Measurements from ENCODE around the gene CKB.

CKB gene

DNA sequence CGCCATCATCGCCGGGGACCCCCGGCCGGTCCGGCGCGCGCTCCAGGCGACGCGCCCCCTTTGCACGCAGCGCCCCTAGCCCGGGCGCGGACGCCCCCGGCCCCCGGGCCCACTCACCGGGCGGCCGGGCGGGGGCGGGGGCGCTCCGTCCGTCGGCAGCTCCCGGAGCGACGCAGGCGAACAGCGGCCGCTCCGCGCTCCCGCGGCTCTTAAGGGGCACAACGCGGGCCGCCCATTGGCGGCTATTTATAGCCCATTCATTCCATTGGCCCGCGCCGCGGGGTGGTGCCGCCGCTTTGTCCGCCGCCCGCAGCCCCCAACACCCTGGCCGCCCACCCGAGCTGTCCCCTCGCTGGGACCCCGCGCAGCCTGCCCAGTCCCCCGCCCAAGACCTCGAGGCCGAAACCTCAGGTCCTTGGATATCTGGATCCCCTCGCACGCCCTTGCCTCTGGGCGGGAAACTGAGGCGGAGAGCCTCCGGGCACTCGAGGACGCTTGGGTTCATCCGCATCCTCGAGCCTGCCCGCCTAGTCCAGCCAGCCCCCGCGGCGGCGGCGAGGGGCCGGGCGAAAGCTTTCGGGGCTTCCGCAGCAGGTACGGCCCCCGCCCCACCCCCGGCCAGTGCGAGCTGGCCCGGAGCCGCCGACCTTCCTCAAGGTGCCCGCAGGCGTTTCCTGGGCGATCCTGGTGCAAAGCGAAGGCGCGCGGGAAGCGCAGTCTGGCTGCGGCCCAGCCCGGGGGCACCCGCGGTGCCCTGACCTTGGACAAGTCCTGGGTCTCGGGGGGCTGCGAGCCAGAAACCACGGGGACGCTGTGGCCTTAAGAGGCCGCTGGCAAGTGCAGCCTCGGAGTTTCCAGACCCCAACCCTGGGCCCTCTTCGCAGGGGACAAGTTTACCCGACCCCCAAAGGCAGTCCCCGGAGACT lies at the start of gene CKB:
Gene CKB, minus strand, starts transcription at position 182 of the 926 bp plus-strand sequence. CDS start 337 bp downstream, outside the sequence.
- peak; percentile 36 for DNase-seq

DNA sequence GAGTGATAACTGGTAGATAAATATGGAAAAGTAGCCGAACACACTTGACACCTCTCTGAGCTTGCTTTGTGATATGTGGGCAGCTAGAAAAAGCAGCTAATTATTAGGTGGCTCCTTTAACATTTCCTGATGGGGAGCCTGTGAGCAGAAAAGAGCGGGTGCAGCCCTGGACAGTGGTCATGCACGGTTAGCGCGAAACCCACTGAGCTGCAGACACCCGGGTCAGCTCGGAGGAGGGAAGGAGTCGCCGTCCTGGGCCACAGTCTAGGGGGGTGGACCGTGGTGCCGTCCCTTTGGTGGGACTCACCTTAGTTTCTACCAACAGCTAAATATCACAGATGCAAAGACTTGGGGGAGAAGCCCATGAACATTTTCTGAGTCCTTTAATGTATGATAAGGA lies 46.8 kb upstream of the CKB start:
- DNase-seq = no peak

DNA sequence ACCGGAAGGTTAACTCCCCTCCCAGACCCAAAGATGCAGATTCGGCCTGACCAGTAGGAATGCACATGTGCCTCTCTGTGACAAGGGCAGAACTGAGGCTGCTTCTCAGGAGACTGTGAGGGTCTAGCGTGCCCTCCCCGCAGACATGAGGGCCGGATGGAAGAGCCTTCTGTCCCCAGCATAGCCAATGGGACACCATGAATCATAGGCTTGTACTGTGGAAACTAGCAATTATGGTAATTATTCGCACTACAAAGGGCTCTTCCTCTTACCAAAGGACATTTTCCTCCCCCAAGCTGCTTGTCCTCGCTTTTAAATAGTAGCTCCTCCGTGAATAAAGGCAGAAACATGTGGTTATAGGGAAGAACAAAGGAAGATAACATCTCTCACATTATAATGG lies 46.3 kb upstream of the CKB start:
- DNase-seq = no peak

DNA sequence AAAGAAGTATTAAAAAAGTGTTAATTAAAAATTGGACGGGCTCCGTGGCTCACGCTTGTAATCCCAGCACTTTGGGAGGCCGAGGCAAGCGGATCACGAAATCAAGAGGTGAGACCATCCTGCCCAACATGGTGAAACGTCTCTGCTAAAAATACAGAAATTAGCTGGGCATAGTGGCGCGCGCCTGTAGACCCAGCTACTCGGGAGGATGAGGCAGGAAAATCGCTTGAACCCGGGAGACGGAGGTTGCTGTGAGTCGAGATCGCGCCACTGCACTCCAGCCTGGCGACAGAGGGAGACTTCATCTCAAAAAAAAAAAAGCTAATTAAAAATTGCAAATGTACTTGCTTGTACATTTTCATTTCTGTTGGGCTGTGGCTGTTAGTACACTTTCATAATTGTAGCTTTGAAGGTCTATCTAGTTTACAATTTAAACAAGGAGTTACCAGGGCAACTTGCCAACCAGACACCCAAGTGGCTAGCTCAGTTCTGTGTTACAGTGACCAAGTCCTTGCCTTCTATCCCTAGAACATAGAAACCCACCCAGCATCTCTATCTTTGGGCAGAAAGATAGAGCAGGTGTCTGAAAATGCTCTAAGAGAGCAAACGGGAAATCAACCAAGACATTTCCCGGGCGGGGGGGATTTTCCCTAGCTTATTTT lies 41.3 kb upstream of the CKB start:
- no peak for DNase-seq

DNA sequence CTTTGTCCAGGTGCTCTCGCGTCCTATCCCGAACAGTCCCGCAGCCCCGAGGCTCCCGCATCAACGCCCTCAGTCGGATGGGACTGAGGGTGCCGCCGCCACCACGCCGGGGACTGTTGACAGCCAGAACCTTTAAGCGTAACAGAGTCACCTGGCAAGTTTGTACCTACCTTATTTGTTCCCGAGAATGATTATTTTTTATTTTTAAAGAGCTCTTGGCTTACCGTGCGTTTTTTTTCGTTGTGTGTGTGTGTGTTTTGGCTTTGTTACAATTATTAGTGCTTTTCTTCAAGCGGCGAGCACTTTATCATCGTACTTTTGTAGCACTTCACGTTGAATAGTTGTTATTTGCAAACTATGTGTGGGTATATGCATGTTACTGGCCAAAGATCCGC lies 40.6 kb upstream of the CKB start:
- DNase-seq = no peak

DNA sequence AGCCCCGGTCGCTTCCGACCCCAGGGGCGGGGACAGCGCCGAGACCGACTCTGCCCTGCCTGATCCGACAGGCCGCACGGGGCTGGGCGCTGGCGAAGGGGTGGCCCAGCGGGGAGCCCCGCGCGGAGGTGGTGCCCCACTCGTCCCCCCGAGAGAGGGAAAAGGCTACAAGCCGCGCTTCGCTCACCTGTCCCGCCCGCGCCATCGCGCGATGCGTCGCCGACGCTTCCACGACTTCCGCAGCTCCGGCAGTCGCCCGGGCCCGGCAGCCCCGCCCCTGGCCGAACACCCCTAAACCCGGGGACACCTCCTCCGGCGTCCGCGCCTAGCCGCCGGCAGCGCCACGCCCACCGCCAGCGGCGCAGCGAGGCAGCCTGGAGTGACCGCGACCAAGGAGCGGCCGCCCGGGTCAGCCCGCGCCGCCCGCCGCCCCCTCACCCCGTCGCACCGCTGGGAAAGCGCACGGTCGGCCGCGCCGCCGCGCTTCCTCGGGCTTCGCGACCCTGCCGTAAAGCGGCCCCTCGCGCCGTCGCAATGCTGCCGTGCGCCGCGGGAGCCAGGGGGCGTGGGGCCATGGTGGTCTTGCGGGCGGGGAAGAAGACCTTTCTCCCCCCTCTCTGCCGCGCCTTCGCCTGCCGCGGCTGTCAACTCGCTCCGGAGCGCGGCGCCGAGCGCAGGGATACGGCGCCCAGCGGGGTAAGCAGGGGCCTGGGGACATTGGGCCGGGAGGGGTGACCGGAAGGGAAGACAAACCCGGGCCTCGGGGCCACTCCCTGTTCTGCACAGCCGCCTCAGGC lies 40.0 kb upstream of the CKB start, which contains the start of the genes BAG5 and COA8:
Gene BAG5, minus strand, starts transcription at position 229 of the 797 bp plus-strand sequence. CDS start 1,493 bp downstream, outside the sequence.
Gene COA8, plus strand, starts transcription at position 532 of the 797 bp plus-strand sequence. Its CDS starts 42 bp downstream, at position 574.
- peak; percentile 85 for DNase-seq

DNA sequence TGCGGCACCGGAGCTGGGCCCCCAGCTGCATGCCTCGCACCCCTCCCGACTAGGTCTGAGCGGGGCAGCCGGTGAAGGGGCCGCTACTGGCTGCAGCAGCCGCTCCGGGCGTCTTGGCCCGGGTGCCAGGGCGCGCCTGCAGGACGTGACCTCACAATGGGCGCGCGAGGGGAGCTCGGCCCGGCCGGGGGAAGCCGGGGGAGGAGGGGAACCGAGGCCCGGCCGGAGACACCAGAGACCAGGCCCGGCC lies 39.5 kb upstream of the CKB start:
- DNase-seq = no peak

DNA sequence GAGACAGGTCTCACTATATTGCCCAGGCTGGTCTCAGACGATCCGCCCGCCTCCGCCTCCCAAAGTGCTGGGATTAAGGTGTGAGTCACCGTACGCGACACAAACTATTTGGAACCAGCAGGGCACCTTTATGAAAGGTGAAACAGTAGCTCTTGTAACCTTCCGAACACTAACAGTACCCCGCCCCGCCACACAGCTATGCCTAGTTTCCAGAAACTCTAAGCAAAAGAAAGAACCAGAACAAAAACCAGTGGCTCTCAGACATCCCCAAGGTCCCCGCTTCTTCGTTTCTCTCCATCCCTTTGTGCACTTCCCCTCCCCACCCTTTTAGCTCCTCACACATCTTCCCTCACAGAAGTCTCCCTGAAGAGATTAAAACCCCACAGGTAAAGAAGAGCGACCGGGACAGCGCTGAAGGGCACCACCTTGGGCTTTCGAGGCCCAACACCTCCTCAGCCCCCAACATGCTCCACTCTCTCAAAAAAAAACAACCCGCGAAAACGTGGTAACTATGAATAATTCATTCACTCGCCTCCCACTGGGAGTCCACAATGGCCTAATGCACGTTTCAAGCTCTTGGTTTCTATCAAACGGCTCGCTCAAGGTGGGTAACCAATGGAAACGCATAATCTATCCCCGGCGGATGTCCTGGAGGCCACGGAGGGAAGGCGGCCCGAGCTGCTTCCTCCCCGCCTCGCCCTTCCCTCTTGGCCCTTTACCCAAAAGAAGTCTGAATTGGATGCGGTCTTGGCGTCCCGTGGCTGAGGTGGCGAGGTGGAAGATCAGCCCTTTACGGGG lies 39.0 kb upstream of the CKB start:
- DNase-seq = peak; percentile 42

DNA sequence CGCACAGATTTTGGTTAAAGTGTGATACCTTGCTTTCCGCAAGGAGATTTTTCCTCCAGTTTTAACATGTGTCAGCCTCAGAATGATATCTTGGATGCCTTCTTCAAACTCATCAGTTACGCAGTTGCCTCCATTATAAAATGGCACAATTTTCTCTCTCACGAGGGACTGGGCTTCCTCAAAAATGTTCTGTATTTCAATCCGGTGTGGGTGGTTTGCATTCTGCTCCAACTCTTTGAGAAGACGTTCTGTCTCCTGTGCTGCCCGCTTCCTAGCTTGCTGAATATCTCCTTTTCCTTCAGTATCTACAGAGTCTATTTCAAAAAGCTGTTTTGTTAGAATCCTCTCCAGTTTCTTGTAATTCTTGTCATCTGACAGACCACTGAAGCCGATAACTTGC lies 38.1 kb upstream of the CKB start:
- no peak for DNase-seq

DNA sequence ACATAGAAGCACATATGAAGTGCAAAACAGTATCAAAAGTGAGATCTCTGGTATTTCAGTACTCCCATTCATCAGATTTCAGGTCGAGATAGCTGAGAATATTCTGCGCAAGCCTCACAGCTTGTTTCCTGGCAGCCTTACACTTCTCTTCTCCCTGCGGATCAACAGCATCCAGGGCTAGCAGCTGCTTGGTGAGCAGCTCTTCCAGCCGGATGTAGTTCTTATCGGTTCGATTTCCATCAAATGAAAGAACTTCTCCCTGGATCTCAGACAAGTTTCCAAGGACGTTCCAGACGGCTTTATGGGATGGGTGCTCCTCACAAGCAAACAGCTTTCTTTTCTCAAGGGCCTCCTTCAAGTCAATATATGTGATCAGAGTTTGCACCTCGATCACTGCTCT lies 37.1 kb upstream of the CKB start:
- no peak for DNase-seq

DNA sequence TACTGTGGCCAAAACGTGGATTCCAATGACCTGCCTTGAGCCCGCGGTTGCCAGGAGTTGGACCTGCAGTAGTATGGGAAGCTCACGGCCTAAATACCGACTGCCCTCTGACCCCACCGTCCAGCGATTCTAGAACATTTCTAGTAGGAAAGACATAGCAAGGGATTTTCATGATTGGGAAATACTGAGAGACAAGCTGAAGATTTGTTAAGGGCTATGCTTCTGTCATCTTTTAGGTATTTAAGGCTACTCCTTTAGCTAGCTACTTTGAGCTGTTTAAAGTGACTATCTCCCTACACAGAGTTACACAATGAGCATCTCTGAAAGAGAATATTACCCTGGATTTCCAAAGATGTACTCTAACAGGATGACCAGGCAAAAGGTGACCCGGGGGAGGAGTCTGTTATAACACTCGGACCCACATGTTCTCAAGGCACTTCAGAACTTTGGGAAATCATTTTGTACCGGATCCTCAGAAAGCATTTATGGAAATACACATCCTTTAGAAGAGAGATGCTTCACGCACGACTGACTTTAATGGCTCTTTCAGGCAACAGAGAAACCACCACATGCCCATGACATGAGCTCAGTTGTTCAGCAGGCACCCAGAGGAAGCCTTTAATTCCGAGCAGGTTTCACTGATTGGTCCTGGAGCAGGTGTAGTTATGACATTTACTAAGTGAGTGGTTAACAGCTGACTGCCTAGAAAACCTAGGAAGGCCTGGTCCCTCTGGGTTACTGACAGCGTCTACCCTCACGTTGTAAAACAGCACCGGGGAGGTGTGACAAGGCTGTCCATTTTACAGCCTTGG lies 35.6 kb upstream of the CKB start:
- no peak for DNase-seq

DNA sequence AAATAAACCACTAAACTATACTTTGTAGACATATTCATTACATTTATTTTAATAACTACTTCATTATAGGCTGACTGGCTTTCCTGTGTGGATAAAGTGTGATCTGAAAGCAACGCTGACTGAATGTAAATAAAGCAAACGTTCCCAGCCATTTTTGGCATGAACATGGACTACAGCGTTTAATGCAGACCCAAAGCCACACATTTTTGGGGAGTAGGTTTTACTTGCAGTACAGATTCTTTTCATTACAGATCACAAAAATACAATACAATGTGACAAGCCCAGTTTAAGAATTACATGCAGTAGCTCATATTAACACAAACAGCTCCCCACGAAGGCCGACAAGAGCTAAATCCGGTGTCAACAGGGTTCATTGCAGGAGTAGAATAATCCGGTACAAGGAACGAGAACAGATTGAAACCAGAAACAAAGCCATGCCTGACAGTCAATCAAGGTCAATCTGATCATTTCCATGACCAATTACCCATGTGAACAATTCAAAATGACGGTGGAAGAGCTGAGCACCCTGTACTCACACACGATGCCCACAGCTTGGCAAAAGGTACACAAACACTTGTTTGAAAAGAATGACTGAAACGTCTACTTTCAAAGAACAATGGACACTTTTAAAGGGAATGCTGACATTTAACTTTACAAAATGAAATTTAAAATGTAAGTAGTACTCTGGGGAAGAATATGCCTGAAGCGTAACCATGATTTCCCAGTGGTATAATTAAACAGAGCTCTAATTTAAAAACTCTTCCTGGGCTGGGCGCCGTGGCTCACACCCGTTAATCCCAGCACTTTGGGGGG lies 34.5 kb upstream of the CKB start:
- DNase-seq = no peak

DNA sequence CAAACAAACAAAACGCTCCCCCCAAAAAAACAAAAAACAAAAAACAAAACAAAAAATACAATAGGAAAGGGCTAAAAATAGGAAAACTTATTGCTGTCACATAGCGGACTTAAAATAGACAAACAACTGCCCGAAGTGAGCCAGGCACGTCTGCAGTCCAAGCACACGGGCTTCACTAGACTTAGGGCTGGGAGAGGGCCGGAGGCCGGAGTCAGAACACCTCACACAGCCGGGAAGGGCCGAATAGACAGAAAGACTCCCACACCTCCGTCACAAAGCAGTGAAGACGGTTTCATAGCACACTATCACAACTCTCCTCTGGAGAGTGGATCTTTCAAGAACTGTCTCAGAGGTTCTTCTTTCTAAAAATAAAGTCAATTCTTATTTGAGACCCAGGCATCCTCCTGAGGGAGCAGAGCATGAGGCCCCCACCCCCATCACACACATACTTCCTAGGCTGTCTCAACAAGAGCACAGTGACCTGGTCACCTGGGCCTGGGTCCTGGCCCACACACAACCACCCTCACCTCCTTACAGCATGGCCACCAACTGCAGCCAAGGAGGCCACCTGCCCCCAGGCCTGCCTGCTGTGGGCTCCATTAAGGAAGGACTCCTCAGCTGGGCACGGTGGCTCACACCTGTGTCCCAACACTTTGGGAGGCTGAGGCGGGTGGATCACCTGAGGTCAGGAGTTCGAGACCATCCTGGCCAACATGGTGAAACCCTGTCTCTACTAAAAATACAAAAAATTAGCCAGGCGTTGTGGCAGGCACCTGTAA lies 33.1 kb upstream of the CKB start:
- DNase-seq = no peak

DNA sequence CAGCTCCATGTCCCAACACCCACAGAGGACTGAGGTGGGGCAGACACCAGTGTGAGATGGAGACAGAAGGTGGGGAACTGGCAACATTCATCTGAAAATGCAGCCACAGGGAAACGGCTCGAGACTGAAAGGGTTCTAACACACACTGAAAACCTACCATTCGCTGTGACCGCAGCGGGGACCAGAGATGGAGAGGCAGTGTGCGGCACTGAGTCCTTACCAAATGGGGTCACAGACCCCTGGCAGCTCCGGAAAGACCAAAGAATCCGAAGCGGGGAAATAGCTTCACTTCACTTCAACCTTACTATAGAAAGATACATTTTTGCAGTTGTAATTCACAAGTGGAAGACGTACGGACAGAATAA lies 30.2 kb upstream of the CKB start:
- DNase-seq = no peak

DNA sequence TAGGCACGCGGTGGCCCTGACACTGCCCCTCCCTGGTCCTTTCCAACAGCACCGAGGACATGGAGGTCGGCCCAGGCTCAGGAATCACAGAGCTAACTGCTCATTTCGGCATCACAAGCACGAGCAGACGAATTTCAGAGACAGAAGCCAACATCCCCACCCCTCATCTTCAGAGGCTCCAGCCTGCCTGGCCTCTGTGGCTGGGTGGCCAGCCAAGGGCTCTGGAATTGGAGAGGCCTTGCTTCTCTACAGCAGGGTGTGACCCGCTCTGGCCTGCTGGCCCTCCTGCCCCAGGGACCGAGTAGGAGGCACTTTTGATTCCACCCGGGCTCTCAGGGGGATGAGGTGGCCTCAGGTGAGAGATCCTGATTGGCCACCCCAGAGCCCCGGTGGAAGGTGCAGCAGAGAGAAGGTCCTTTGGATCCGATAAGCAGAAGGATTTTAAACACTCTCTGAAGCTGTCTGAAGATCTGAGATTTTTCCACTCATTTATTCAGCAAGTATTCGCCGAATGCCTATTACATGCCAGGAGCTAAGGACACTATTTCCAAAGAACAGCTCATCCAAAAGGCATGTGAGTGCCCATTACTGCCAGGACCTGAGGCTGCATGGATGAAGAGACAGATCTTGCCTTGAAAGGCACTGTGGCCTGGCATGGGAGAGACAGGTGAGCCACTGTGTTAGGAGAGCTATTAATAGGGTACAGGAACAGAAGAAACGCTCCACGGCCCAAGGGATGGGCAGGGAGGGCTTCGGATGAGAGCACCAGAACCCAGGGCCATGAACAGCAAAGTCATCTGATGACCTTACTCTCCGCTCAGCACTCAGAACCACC lies 29.6 kb upstream of the CKB start:
- no peak for DNase-seq

DNA sequence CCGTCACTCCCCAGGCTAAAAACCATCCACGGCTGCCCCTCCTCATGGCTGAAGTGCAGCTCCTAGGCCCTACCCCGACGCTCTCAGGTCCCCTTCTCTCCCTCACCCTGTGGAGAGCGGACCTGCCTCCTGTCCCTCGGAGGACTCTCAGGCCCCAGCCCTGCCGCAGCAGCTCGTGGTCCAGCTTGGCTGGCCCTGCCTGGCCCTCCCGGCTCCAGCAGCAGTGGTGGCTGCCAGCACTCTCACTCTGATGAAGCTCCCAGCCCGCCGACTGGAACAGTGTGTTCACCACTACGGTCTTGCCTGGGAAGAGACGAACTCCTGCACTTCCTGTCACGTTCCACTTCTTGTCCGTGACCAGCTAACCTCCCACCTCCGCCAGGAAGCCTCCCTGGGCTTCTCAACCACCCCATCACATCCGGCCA lies 28.7 kb upstream of the CKB start:
- no peak for DNase-seq

DNA sequence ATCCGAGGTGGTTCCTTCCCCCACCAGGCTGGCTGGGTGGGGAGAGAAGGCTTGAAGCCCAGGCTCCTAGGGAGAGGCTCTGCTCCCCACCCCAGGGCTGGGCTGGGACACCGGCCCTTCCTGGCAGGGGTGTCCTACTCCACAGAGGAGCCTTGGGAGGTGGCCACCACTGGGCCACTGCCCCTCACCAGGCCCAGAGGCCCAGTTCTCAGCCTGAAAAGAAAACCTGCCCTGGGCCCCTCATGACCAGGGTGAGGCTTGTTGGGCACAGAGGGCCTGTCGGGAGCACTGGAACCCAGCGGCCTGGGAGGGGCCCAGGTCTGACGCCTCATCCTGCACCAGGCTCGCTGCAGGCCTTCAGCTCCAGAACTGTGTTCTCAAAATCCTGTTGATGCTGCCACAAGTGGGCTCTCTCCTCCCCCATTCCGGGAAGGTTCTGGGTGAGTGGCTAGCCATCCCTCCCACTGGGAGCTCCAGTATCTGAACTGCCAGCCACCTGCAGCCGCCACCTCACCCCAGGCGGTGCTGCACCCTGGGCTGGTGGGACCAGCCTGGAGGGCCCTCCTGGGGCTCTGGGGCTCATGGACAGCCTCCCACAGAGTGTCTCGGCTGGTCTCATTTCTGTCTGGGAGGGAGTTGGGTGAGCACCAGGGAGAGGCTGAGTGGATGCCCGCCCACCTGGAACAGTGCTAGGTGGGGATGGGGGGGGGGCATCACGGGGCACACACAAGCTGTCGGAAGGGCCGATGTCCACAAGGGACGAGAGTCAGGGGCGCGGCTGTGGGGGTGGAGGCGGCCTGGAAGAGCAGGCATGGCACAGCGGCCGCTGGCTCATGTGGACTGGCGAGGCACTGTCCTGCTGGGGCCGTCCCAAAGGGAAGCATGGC lies 28.1 kb upstream of the CKB start:
- DNase-seq = no peak

Measured in CD4-positive, alpha-beta T cell treated with Interleukin-21 for 1 hour (primary cell).